ENCODE data around the gene MYO1G. TPM values are rescaled to one million over a fixed set of nuclear protein-coding genes. Genes with fewer than 3 reads are reported as not detected.

Gene MYO1G
- total and polyA plus RNA-seq, 9 of the 15 experiments (the other 6 are each of a cell fraction or from before 2014, with no cell fraction given): 0.03 to 0.62 (median 0.13) TPM; not detected in 1

DNA sequence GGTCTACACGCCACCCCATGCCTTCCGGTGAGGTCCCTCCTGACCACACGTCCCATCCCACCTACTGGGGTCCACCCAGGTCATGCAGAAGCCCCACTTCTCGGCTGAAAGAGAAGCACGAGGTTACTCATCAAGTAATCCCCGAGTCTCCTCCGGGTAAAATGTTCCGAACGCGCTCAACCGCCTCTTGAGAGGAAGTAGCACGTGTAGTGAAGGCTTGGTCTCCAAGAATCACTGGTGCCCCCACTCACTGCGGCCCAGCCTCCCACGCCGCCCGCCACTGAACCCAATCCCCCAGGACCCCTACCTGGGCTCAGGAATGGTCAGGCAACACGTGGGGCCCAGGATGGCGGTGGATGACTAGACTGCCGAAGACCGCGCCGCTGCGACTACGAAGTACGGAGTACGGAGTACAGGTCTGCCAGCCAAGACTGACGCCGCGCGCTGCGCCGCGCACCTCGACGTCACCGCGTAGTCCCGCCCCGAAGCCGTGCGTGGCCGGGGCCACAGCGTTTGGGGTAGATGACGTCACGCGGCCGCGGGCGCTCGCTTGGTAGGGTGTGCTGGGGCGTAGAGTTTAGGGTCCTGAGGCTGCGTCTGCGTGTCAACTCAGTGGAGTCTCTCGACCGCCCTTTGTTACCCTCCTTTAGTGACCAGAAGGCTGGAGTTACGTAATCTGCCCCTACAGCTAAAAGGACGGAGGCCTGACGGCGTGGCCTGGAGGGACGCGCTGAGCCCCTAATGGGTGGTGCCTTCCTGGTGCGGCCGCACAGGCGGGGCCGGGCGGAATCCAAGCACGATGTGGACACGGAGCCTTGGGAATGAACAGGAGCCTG lies 7.6 kb upstream of the MYO1G start (continued):
- TF ChIP-seq, protein P1, sequence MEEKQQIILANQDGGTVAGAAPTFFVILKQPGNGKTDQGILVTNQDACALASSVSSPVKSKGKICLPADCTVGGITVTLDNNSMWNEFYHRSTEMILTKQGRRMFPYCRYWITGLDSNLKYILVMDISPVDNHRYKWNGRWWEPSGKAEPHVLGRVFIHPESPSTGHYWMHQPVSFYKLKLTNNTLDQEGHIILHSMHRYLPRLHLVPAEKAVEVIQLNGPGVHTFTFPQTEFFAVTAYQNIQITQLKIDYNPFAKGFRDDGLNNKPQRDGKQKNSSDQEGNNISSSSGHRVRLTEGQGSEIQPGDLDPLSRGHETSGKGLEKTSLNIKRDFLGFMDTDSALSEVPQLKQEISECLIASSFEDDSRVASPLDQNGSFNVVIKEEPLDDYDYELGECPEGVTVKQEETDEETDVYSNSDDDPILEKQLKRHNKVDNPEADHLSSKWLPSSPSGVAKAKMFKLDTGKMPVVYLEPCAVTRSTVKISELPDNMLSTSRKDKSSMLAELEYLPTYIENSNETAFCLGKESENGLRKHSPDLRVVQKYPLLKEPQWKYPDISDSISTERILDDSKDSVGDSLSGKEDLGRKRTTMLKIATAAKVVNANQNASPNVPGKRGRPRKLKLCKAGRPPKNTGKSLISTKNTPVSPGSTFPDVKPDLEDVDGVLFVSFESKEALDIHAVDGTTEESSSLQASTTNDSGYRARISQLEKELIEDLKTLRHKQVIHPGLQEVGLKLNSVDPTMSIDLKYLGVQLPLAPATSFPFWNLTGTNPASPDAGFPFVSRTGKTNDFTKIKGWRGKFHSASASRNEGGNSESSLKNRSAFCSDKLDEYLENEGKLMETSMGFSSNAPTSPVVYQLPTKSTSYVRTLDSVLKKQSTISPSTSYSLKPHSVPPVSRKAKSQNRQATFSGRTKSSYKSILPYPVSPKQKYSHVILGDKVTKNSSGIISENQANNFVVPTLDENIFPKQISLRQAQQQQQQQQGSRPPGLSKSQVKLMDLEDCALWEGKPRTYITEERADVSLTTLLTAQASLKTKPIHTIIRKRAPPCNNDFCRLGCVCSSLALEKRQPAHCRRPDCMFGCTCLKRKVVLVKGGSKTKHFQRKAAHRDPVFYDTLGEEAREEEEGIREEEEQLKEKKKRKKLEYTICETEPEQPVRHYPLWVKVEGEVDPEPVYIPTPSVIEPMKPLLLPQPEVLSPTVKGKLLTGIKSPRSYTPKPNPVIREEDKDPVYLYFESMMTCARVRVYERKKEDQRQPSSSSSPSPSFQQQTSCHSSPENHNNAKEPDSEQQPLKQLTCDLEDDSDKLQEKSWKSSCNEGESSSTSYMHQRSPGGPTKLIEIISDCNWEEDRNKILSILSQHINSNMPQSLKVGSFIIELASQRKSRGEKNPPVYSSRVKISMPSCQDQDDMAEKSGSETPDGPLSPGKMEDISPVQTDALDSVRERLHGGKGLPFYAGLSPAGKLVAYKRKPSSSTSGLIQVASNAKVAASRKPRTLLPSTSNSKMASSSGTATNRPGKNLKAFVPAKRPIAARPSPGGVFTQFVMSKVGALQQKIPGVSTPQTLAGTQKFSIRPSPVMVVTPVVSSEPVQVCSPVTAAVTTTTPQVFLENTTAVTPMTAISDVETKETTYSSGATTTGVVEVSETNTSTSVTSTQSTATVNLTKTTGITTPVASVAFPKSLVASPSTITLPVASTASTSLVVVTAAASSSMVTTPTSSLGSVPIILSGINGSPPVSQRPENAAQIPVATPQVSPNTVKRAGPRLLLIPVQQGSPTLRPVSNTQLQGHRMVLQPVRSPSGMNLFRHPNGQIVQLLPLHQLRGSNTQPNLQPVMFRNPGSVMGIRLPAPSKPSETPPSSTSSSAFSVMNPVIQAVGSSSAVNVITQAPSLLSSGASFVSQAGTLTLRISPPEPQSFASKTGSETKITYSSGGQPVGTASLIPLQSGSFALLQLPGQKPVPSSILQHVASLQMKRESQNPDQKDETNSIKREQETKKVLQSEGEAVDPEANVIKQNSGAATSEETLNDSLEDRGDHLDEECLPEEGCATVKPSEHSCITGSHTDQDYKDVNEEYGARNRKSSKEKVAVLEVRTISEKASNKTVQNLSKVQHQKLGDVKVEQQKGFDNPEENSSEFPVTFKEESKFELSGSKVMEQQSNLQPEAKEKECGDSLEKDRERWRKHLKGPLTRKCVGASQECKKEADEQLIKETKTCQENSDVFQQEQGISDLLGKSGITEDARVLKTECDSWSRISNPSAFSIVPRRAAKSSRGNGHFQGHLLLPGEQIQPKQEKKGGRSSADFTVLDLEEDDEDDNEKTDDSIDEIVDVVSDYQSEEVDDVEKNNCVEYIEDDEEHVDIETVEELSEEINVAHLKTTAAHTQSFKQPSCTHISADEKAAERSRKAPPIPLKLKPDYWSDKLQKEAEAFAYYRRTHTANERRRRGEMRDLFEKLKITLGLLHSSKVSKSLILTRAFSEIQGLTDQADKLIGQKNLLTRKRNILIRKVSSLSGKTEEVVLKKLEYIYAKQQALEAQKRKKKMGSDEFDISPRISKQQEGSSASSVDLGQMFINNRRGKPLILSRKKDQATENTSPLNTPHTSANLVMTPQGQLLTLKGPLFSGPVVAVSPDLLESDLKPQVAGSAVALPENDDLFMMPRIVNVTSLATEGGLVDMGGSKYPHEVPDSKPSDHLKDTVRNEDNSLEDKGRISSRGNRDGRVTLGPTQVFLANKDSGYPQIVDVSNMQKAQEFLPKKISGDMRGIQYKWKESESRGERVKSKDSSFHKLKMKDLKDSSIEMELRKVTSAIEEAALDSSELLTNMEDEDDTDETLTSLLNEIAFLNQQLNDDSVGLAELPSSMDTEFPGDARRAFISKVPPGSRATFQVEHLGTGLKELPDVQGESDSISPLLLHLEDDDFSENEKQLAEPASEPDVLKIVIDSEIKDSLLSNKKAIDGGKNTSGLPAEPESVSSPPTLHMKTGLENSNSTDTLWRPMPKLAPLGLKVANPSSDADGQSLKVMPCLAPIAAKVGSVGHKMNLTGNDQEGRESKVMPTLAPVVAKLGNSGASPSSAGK (IDR thresholded peaks at IDR 0.05): peak; percentile 94
- TF ChIP-seq, protein P2, sequence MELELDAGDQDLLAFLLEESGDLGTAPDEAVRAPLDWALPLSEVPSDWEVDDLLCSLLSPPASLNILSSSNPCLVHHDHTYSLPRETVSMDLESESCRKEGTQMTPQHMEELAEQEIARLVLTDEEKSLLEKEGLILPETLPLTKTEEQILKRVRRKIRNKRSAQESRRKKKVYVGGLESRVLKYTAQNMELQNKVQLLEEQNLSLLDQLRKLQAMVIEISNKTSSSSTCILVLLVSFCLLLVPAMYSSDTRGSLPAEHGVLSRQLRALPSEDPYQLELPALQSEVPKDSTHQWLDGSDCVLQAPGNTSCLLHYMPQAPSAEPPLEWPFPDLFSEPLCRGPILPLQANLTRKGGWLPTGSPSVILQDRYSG (tag; conservative IDR thresholded peaks at IDR 0.05; ENCODE audit: low read depth): peak; percentile 59; the same call in 1 of the 2 replicates
- TF ChIP-seq, protein P3, sequence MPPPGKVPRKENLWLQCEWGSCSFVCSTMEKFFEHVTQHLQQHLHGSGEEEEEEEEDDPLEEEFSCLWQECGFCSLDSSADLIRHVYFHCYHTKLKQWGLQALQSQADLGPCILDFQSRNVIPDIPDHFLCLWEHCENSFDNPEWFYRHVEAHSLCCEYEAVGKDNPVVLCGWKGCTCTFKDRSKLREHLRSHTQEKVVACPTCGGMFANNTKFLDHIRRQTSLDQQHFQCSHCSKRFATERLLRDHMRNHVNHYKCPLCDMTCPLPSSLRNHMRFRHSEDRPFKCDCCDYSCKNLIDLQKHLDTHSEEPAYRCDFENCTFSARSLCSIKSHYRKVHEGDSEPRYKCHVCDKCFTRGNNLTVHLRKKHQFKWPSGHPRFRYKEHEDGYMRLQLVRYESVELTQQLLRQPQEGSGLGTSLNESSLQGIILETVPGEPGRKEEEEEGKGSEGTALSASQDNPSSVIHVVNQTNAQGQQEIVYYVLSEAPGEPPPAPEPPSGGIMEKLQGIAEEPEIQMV (tag; conservative IDR thresholded peaks at IDR 0.05; ENCODE audit: low read depth): no peak
- TF ChIP-seq SMARCA4 (IDR thresholded peaks at IDR 0.05): no peak
- TF ChIP-seq, protein P4, sequence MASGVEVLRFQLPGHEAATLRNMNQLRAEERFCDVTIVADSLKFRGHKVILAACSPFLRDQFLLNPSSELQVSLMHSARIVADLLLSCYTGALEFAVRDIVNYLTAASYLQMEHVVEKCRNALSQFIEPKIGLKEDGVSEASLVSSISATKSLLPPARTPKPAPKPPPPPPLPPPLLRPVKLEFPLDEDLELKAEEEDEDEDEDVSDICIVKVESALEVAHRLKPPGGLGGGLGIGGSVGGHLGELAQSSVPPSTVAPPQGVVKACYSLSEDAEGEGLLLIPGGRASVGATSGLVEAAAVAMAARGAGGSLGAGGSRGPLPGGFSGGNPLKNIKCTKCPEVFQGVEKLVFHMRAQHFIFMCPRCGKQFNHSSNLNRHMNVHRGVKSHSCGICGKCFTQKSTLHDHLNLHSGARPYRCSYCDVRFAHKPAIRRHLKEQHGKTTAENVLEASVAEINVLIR (CRISPR knock-in tag; IDR thresholded peaks at IDR 0.05): peak; percentile 89
- TF ChIP-seq HNRNPLL (IDR thresholded peaks at IDR 0.05; ENCODE audit: low read depth, low read length, poor library complexity, severe bottlenecking): peak; percentile 91
- peak; percentile 87 for TF ChIP-seq GTF2F1 (IDR thresholded peaks at IDR 0.05; ENCODE audit: low read depth, low read length)
- no peak for TF ChIP-seq RBM15 (IDR thresholded peaks at IDR 0.05; ENCODE audit: insufficient read depth, low read length)
- TF ChIP-seq ZBTB7A (IDR thresholded peaks at IDR 0.05; ENCODE audit: borderline replicate concordance, control insufficient read depth, low read depth, low read length): peak; percentile 79
- peak in 1 of 2 experiments; percentile 84; a peak in 3 of 4 replicates for TF ChIP-seq MAZ (CRISPR knock-in tag; conservative IDR thresholded peaks at IDR 0.05 in 1 of 2, IDR thresholded peaks at IDR 0.05 in 1 of 2)
